Measurements from ENCODE around the gene SPRED2. TPM values are rescaled to one million over a fixed set of nuclear protein-coding genes. Genes with fewer than 3 reads are reported as not detected.

Gene SPRED2
- total RNA-seq, 1 donor from 2014 or later, result 46.3 TPM

DNA sequence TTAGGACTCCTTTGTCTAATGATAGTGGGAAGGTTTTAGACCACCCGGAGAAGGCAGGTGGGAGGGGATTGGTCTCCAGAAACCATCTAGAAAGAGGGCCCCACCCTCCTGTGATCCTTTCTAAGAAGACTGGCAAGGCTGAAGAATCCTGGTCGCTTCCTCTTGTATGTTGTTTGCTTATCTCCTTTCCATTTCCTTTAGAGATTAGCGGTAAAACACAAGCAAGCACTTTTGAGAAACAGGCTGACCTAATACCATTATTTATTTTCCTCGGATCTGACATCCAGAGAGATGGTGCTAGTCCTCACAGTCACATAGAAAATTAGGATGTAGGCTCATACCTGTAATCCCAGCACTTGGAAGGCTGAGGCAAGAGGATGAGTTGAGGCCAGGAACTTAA is 45.2 kb upstream of the SPRED2 start:
- no peaks in the 10 kb centered on the region for H3K36me3 Mint-ChIP-seq (ENCODE audit: unreplicated experiment)
- DNase-seq (ENCODE audit: extremely low spot score, unreplicated experiment), result no peak
- peaks cover 3% of the 10 kb centered on the region for H3K4me1 Mint-ChIP-seq (ENCODE audit: unreplicated experiment)
- no peak for TF ChIP-seq CTCF (IDR thresholded peaks at IDR 0.05)
- H3K27ac Mint-ChIP-seq (ENCODE audit: unreplicated experiment), result no peak overlapping the region
- H3K27me3 Mint-ChIP-seq (ENCODE audit: unreplicated experiment), result no peaks in the 10 kb centered on the region
- no peak overlapping the region for H3K4me3 Mint-ChIP-seq (ENCODE audit: unreplicated experiment)
- H3K9me3 Mint-ChIP-seq (ENCODE audit: unreplicated experiment), result peaks cover 11% of the 10 kb centered on the region

- no peak overlapping the region for H3K27ac Mint-ChIP-seq (ENCODE audit: unreplicated experiment)
- H3K36me3 Mint-ChIP-seq (ENCODE audit: unreplicated experiment), result no peaks in the 10 kb centered on the region
- H3K4me1 Mint-ChIP-seq (ENCODE audit: unreplicated experiment), result peaks cover 3% of the 10 kb centered on the region
- no peak overlapping the region for H3K4me3 Mint-ChIP-seq (ENCODE audit: unreplicated experiment)
- H3K27me3 Mint-ChIP-seq (ENCODE audit: unreplicated experiment), result no peaks in the 10 kb centered on the region
- no peak for TF ChIP-seq CTCF (IDR thresholded peaks at IDR 0.05)
- H3K9me3 Mint-ChIP-seq (ENCODE audit: unreplicated experiment), result peaks cover 11% of the 10 kb centered on the region
- DNase-seq (ENCODE audit: extremely low spot score, unreplicated experiment), result no peak
Observed at GRCh38 chr2:65476778-65477177, 44.4 kb upstream of the SPRED2 start.

DNA sequence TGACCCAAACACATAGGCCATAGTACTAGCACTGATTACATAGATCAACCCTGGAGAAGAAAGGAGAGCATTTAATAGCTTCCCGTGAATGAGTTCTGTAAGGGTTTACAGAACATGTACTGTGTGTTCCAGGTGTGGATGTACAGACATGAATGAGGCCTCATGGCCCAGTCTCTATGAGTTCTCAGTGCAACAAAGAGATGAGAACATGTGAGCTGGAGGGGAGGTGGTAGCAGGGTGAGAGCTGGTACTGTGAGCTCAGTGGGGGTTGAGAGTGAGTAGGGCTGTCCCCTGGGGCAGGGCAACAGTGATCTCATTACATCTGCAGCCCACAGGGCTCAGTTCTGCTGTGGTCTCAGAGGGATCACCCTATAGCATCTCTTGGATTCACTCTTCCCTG is 42.6 kb upstream of the SPRED2 start:
- peaks cover 11% of the 10 kb centered on the region for H3K9me3 Mint-ChIP-seq (ENCODE audit: unreplicated experiment)
- no peak overlapping the region for H3K4me3 Mint-ChIP-seq (ENCODE audit: unreplicated experiment)
- H3K27ac Mint-ChIP-seq (ENCODE audit: unreplicated experiment), result no peak overlapping the region
- DNase-seq (ENCODE audit: extremely low spot score, unreplicated experiment), result no peak
- no peak for TF ChIP-seq CTCF (IDR thresholded peaks at IDR 0.05)
- H3K27me3 Mint-ChIP-seq (ENCODE audit: unreplicated experiment), result no peaks in the 10 kb centered on the region
- H3K4me1 Mint-ChIP-seq (ENCODE audit: unreplicated experiment), result peaks cover 3% of the 10 kb centered on the region
- H3K36me3 Mint-ChIP-seq (ENCODE audit: unreplicated experiment), result no peaks in the 10 kb centered on the region

DNA sequence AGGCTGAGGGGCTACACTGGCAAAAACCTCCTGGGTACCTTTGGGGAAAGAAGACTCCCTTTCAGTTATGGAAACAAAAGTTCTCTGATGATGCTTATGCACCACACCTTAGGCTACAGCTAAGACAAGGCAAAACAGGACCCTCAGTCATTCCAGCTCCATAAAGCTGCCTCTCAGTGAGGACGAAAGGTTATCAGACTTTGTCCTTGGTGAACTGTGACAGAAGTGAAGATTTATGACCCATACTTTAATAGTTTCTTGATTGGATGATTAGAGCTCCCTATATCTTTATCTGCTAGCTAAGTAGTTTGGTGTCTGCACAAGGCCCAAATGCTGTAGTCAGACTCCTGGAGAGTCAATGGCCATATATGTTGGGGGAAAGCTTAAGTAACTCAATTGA is 40.6 kb upstream of the SPRED2 start:
- DNase-seq (ENCODE audit: extremely low spot score, unreplicated experiment), result no peak
- H3K27me3 Mint-ChIP-seq (ENCODE audit: unreplicated experiment), result no peaks in the 10 kb centered on the region
- no peaks in the 10 kb centered on the region for H3K4me1 Mint-ChIP-seq (ENCODE audit: unreplicated experiment)
- TF ChIP-seq CTCF (IDR thresholded peaks at IDR 0.05), result no peak
- H3K36me3 Mint-ChIP-seq (ENCODE audit: unreplicated experiment), result no peaks in the 10 kb centered on the region
- no peak overlapping the region for H3K27ac Mint-ChIP-seq (ENCODE audit: unreplicated experiment)
- H3K4me3 Mint-ChIP-seq (ENCODE audit: unreplicated experiment), result no peak overlapping the region
- H3K9me3 Mint-ChIP-seq (ENCODE audit: unreplicated experiment), result peaks cover 11% of the 10 kb centered on the region

DNA sequence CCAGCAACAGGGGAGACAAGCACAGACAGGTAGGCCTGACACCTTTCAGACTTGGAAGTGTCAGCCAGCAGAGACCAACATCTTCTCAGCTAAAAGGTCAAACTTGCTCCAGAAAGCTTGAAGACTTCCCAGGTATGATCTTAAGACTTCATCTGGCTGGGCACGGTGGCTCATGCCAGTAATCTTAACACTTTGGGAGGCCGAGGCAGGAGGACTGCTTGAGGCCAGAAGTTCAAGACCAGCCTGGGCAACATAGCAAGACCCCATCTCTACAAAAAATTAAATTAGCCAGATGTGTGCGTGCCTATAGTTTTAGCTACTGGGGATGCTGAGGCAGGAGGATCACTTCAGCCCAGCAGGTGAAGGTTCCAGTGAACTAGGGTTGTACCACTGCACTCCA is 39.0 kb upstream of the SPRED2 start:
- Mint-ChIP-seq H3K27ac (ENCODE audit: unreplicated experiment) (no peak overlapping the region), H3K27me3 (ENCODE audit: unreplicated experiment) (no peaks in the 10 kb centered on the region), H3K9me3 (ENCODE audit: unreplicated experiment) (peaks cover 11% of the 10 kb centered on the region), H3K36me3 (ENCODE audit: unreplicated experiment) (no peaks in the 10 kb centered on the region), H3K4me1 (ENCODE audit: unreplicated experiment) (no peaks in the 10 kb centered on the region), H3K4me3 (ENCODE audit: unreplicated experiment) (no peak overlapping the region)
- no peak for TF ChIP-seq CTCF (IDR thresholded peaks at IDR 0.05)
- DNase-seq (ENCODE audit: extremely low spot score, unreplicated experiment), result no peak

All from osteocyte (in vitro differentiated cells).